RKO (cell line): ENCODE results near the gene STX4.
A peak's percentile ranks its signal among the peaks of the same experiment; 100 is the strongest.

ENCODE experiments used
- DNase-seq: peaks from one replicate; pipeline ENCODE4 v3.0.0-alpha.2; 2016; ENCODE audit warnings: low spot score

STX4 gene

GRCh38 chr16:31020536-31020935, 12.8 kb upstream of the STX4 start:
- DNase-seq = no peak

- DNase-seq = no peak
These were observed 10.7 kb upstream of the STX4 start for GRCh38 chr16:31022544-31023251.

- DNase-seq = no peak
These were observed 10.1 kb upstream of the STX4 start for GRCh38 chr16:31023252-31023602.

GRCh38 chr16:31023627-31024226, 9.6 kb upstream of the STX4 start:
- DNase-seq = no peak

- no peak for DNase-seq
These were observed 8.0 kb upstream of the STX4 start for GRCh38 chr16:31025339-31025738.

GRCh38 chr16:31029272-31029671, 4.1 kb upstream of the STX4 start:
- DNase-seq = no peak

- no peak for DNase-seq
These were observed 2.1 kb upstream of the STX4 start for GRCh38 chr16:31031276-31031675.

GRCh38 chr16:31033709-31034492, 543 bp downstream of the STX4 start:
- peak; percentile 87 for DNase-seq

GRCh38 chr16:31036691-31037090, 3.3 kb downstream of the STX4 start:
- DNase-seq = no peak

GRCh38 chr16:31038993-31039392, 5.6 kb downstream of the STX4 start:
- DNase-seq = no peak

- no peak for DNase-seq
These were observed 9.5 kb downstream of the STX4 start for GRCh38 chr16:31042866-31043265.

- no peak for DNase-seq
These were observed 10.0 kb downstream of the STX4 start for GRCh38 chr16:31043352-31043751.

- no peak for DNase-seq
These were observed 10.6 kb downstream of the STX4 start for GRCh38 chr16:31043898-31044481.

GRCh38 chr16:31050280-31051030, 17.1 kb downstream of the STX4 start:
- no peak for DNase-seq

GRCh38 chr16:31052114-31052513, 18.8 kb downstream of the STX4 start:
- DNase-seq = peak; percentile 96

GRCh38 chr16:31055613-31056012, 22.3 kb downstream of the STX4 start:
- DNase-seq = no peak

GRCh38 chr16:31061126-31061812, 27.9 kb downstream of the STX4 start:
- DNase-seq = no peak

- no peak for DNase-seq
These were observed 28.6 kb downstream of the STX4 start for GRCh38 chr16:31061813-31062440.

- no peak for DNase-seq
These were observed 30.1 kb downstream of the STX4 start for GRCh38 chr16:31063495-31063842.

- no peak for DNase-seq
These were observed 30.7 kb downstream of the STX4 start for GRCh38 chr16:31063843-31064611.
